ENCODE measurements around the gene CMPK2.
"Not testable (repeated sequence)": the region's sequence is repeated elsewhere in the genome, so short reads cannot be mapped to it uniquely, and the experiment has no call there.

Gene CMPK2

GRCh38 chr2:6865346-6866274, at the start of gene CMPK2:
CMPK2 (minus strand) TSS chr2:6865907; CDS start chr2:6865696, 211 bp downstream.
- peak; percentile 9 for DNase-seq

- DNase-seq = no peak
Measured at GRCh38 chr2:6915399-6915798, 49.7 kb upstream of the CMPK2 start.

DNA sequence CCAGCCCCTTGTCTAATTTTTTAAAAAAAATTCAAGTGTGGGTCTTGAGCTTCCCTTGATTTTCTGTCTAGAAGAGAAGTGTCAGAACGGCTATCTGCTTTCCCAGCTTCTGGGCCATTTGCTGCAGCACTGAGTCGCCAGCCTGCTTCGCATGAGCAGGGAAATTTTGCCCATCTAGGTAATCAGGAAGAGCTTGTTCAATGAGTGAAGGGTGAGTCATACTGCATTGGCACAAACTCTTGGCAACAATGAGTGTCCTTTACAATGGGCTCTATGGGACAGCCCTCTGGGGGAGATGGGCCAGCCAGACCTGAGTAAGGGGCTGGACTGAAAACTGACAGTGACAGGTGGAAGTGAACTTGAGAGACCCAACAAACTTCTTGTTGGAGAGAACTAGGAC, 49.1 kb upstream of the CMPK2 start:
- no peak for DNase-seq

GRCh38 chr2:6913415-6914157, 47.9 kb upstream of the CMPK2 start:
- no peak for DNase-seq

DNA sequence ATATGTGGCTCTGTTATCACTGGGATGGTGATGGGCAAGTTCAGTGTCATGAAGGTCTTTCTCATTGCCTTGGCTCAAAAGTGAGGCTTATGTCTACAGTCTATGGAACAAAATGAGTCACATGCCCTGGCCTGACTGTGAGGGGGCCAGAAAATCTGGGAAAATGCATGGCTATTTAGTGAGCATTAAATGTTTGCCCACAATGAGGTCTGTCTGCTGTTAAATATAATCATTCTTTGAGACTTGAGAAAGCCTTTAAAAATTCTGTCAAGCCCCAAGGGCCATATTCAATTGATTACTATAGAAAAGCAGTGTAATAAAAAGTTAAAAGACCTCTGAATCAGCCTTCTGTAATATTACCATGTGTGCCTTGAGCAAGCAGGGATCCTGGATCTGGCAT, 46.0 kb upstream of the CMPK2 start:
- DNase-seq = no peak

- DNase-seq = no peak
Measured at GRCh38 chr2:6909431-6910385, 44.0 kb upstream of the CMPK2 start.

DNA sequence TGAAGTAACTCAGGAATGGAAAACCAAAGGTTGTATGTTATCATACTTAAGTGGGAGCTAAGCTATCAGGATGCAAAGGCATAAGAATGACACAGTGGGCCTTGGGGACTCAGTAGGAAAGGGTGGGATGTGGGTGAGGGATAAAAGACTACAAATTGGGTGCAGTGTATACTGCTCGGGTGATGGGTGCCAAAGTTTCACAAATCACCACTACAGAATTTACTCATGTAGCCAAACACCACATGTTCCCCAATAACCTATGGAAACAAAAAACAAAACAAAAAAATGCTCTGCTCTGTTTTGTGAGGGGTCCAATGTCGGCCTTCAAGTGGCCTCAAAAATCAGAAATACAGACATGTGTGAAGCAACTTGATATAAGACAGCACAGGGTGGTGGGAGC, 42.6 kb upstream of the CMPK2 start:
- DNase-seq = no peak

GRCh38 chr2:6906165-6906741, 40.5 kb upstream of the CMPK2 start:
- no peak for DNase-seq

GRCh38 chr2:6905668-6906067, 40.0 kb upstream of the CMPK2 start:
- DNase-seq = no peak

DNA sequence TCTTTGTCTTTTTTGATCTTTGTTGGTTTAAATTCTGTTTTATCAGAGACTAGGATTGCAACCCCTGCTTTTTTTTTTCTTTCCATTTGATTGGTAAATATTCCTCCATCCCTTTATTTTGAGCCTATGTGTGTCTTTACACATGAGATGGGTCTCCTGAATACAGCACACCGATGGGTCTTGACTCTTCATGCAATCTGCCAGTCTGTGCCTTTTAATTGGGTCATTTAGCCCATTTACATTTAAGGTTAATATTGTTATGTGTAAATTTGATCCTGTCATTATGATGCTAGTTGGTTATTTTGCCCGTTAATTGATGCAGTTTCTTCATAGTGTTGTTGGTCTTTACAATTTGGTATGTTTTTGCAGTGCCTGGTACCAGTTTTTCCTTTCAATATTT, 36.9 kb upstream of the CMPK2 start:
- DNase-seq = not testable (repeated sequence)

DNA sequence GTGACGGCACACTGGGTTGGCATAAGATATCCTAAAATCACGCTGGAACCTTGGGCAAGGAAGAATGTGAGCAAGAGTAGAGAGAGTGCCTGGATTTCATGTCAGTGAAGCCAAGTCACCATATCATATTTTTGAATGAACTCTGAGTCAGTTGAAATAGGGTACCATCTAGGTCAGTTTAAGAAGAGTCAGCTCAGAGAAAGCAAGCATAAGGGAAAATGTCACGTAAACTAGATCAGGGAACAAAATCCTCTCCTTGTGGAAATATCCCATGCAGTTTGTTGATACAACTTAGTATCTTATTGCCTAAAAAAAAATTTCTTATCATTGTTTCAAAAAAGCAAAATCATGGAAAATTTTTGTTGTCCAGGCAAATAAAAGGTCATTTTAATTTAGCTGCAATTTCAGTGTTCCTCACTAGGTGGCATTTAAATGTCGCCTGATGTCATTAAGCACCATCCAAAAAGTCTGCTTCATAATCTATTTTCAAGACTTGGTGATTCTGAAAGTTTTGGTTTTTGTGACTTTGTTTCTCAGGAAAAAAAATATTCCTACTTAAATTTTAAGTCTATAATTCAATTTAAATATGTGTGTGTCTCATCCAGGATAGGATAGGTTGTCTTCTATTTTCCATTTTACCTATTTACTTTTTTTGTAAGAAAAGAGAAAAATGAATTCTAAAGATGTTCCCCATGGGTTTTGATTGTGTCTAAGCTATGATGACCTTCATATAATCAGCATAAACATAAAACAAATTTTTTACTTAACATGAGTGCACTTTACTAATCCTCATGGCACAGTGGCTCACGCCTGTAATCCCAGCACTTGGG, 31.4 kb upstream of the CMPK2 start:
- peak; percentile 50 for DNase-seq

GRCh38 chr2:6893876-6894482, 28.3 kb upstream of the CMPK2 start:
- DNase-seq = no peak

GRCh38 chr2:6888724-6889123, 23.0 kb upstream of the CMPK2 start:
- DNase-seq = no peak

GRCh38 chr2:6887751-6888192, 22.1 kb upstream of the CMPK2 start:
- DNase-seq = no peak

- DNase-seq = no peak
Measured at GRCh38 chr2:6885968-6886367, 20.3 kb upstream of the CMPK2 start.

DNA sequence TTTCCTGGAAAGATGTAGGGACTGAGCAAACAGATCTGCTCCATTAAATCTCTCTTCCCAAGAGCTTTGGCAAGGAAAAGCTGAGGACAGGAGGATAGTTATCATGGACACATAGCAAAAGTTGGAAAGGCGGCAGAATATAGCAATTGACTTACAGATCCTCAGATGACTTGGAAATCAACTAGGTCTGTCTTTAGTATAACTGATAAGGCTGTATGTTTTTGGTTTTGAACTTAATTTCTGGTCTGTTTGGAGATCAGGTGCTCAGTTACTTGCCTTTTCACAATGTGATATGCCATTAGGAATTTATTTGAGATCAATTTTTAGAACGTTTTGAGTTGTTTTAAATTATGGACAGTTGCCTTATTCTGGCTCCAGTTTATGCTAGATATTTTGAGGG, 19.8 kb upstream of the CMPK2 start:
- no peak for DNase-seq

DNA sequence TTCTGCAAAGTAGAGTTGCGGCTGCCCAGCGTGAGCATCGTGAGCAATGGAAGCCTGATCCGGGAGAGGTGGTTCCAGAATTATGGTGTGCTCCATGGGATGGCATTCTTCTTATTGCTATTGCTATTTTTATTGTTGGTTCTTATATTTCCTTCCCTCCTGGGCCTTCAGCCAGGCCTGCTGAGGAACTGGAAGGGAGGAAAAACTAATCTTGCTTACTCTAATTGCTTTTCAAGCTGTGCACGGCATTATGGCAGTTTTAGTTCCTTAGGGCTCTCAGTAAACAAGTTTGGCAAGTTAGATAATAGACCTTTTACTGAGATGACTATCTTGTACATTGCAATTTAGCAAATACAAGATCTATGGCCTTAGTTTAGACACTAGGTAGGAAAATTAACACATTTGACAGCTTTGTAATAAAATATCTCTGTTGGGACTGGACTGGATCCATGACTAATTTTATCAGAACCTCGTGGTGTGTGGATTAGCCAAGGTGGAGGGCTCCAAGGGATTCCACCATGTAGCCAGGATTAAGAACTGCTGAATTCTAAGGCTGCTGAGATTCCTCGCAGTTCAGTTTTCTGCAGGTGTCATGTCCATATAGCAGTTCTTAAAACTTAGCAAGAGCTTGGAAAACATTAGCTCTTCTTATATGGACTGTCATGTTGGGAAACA, 17.9 kb upstream of the CMPK2 start:
- DNase-seq = no peak

GRCh38 chr2:6881516-6881915, 15.8 kb upstream of the CMPK2 start:
- DNase-seq = no peak

DNA sequence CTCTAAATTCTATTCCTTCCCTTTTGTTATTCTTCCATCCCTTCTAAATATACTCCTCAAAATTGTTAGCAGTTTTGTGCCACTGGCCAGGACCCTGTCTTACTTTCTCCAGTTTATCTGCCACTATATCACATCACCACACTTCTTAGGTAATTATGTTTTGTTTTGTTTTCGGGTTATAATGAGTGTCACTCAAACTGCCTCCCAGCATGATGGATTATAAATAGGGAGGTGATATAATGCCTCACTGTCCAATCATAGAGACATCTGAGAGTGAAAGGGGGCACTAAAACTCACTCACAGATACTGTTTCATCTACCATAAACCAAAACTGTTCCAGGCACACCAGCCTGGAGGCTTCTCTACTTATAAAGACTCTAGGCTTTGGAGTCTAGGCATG, 15.3 kb upstream of the CMPK2 start:
- no peak for DNase-seq

- no peak for DNase-seq
Measured at GRCh38 chr2:6880200-6880733, 14.6 kb upstream of the CMPK2 start.

Data from amniotic stem cell (primary cell).